Neural cell (in vitro differentiated cells): ENCODE measurements around the gene ITGAD. TPM values are rescaled to one million over a fixed set of nuclear protein-coding genes. Genes with fewer than 3 reads are reported as not detected.

Experiments
- H2AFZ ChIP-seq: fragments of 200-600, 300-800 bp; sonication (generic), shearing (Covaris generic); 2 replicates; pipeline ENCODE4 v1.6.0; 2014; ENCODE audit warnings: low read depth, mild to moderate bottlenecking, antibody characterized with exemption, low read length, moderate library complexity
- H3F3A ChIP-seq: fragments of 200-600 bp; shearing (Covaris generic); 2 replicates; pipeline ENCODE4 v1.6.1; 2016; ENCODE audit warnings: mild to moderate bottlenecking, moderate library complexity, mixed read lengths, antibody characterized with exemption, low read length; ENCODE audit not compliant: insufficient read depth, poor library complexity, severe bottlenecking
- H3K27ac ChIP-seq: fragments of 200-600, 300-800 bp; sonication (generic), shearing (Covaris generic); 2 replicates; pipeline ENCODE4 v1.5.1; 2014; ENCODE audit warnings: mild to moderate bottlenecking, low read length, moderate library complexity
- H3K27me3 ChIP-seq: fragments of 300-800, 200-600 bp; sonication (generic), shearing (Covaris generic); 2 replicates; pipeline ENCODE4 v1.6.0; 2014; ENCODE audit warnings: mild to moderate bottlenecking, low read depth, low read length, moderate library complexity; ENCODE audit not compliant: insufficient read depth
- H3K36me3 ChIP-seq: fragments of 300-800, 200-600 bp; sonication (generic), shearing (Covaris generic); 2 replicates; pipeline ENCODE4 v1.5.1; 2014; ENCODE audit warnings: mild to moderate bottlenecking, antibody characterized with exemption, low read length, moderate library complexity; ENCODE audit not compliant: insufficient read depth
- H3K4me2 ChIP-seq: fragments of 300-800, 200-600 bp; sonication (generic), shearing (Covaris generic); 2 replicates; pipeline ENCODE4 v1.6.0; 2014; ENCODE audit warnings: mild to moderate bottlenecking, low read length
- H3K4me3 ChIP-seq: fragments of 300-800, 200-600 bp; sonication (generic), shearing (Covaris generic); 2 replicates; pipeline ENCODE4 v1.5.1; 2014; ENCODE audit warnings: mild to moderate bottlenecking, low read length, moderate library complexity
- H3K79me2 ChIP-seq: fragments of 200-600 bp; shearing (Covaris generic); replicated peaks from 2 replicates; pipeline ENCODE4 v1.6.0; 2014; ENCODE audit warnings: mild to moderate bottlenecking, low read length, moderate library complexity; ENCODE audit not compliant: insufficient read depth
- H3K9ac ChIP-seq: fragments of 300-800, 200-600 bp; sonication (generic), shearing (Covaris generic); 2 replicates; pipeline ENCODE4 v1.6.1; 2016; ENCODE audit warnings: mild to moderate bottlenecking, low read length, mixed read lengths
- H3K9me2 ChIP-seq: fragments of 200-600 bp; shearing (Covaris generic); 2 replicates; pipeline ENCODE4 v1.6.1; 2016; ENCODE audit warnings: mild to moderate bottlenecking, low read length, mixed read lengths; ENCODE audit not compliant: insufficient read depth
- H3K9me3 ChIP-seq: fragments of 200-600, 300-800 bp; sonication (generic), shearing (Covaris generic); 2 replicates; pipeline ENCODE4 v1.6.1; 2016; ENCODE audit warnings: mild to moderate bottlenecking, mixed run types, low read length, moderate library complexity, mixed read lengths
- H4K20me1 ChIP-seq: fragments of 200-600 bp; shearing (Covaris generic); 2 replicates; pipeline ENCODE4 v1.6.1; 2016; ENCODE audit warnings: mild to moderate bottlenecking, mixed run types; ENCODE audit not compliant: insufficient read depth
- EP300 ChIP-seq: fragments of 450-650 bp; conservative IDR thresholded peaks from 2 replicates; pipeline ENCODE4 v1.6.1; 2014; ENCODE audit warnings: antibody characterized with exemption, mild to moderate bottlenecking, moderate library complexity; ENCODE audit not compliant: poor library complexity, severe bottlenecking
- EZH2 ChIP-seq: fragments of 200-600, 300-800 bp; shearing (Covaris generic), sonication (generic); IDR thresholded peaks from 2 replicates; pipeline ENCODE4 v1.6.1; 2014; ENCODE audit warnings: antibody characterized with exemption, low read length, borderline replicate concordance, mild to moderate bottlenecking; ENCODE audit not compliant: insufficient read depth, poor library complexity, severe bottlenecking
- MXI1 ChIP-seq: fragments of 450-650 bp; conservative IDR thresholded peaks from 2 replicates; pipeline ENCODE4 v1.6.1; 2014; ENCODE audit warnings: antibody characterized with exemption, mild to moderate bottlenecking; ENCODE audit not compliant: poor library complexity, severe bottlenecking
- POLR2AphosphoS5 ChIP-seq: IDR thresholded peaks from 2 replicates; pipeline ENCODE4 v1.6.1; 2012
- RAD21 ChIP-seq: fragments of 450-650 bp; conservative IDR thresholded peaks from 2 replicates; pipeline ENCODE4 v1.6.1; 2014; ENCODE audit warnings: antibody characterized with exemption, mild to moderate bottlenecking, moderate library complexity
- SMC3 ChIP-seq: fragments of 450-650 bp; conservative IDR thresholded peaks from 2 replicates; pipeline ENCODE4 v1.6.1; 2014; ENCODE audit warnings: antibody characterized with exemption, mild to moderate bottlenecking, moderate library complexity; ENCODE audit not compliant: poor library complexity
- TAF1 ChIP-seq: IDR thresholded peaks from 2 replicates; pipeline ENCODE4 v1.6.1; 2012; ENCODE audit warnings: low read depth
- polyA plus RNA-seq: library from polyadenylated mRNA; depleted of rRNA; stranded (reverse); fragments of >200 nt; gene quantifications from 2 replicates; pipeline ENCODE4 v1.2.3, GENCODE V29; 2014
- TF ChIP-seq, protein P1 (sequence below): IDR thresholded peaks from 2 replicates; pipeline ENCODE4 v1.6.1; 2012; ENCODE audit warnings: borderline replicate concordance
- TF ChIP-seq, protein P2 (sequence below): fragments of 450-650 bp; IDR thresholded peaks from 2 replicates; pipeline ENCODE4 v1.5.1; 2014; ENCODE audit warnings: antibody characterized with exemption, mild to moderate bottlenecking, moderate library complexity; ENCODE audit not compliant: poor library complexity, severe bottlenecking

Gene ITGAD
- polyA plus RNA-seq, 1 donor from 2014 or later, result not detected

DNA sequence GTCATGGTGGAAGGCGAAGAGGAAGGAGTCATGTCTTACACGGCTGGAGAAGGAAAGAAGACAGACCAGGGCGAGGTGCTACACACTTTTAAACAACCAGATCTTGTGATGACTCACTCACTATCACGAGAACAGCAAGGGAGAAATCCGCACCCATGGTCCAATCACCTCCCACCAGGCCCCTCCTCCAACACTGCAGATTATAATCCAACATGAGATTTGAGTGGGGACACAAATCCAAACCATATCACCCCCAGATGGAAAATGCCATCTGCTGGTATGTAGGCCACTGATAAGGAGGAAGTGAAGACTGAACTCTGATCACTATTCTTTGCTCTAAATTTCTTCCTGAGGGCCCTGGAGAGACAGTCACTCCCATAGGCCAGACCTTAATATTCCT is 45.7 kb upstream of the ITGAD start:
- Histone ChIP-seq H3K4me3 (no peak overlapping the region), H3K4me2 (no peak overlapping the region), H3K36me3 (no peaks in the 10 kb centered on the region), H3K27ac (no peak overlapping the region), H3K79me2 (no peaks in the 10 kb centered on the region), H3K27me3 (no peaks in the 10 kb centered on the region), H4K20me1 (no peaks in the 10 kb centered on the region), H3F3A (no peaks in the 10 kb centered on the region), H3K9me2 (no peaks in the 10 kb centered on the region), H3K9me3 (no peaks in the 10 kb centered on the region), H2AFZ (no peak overlapping the region), H3K9ac (no peak overlapping the region)
- TF ChIP-seq EZH2 (no peak), POLR2AphosphoS5 (no peak), SMC3 (no peak), RAD21 (no peak), EP300 (no peak), MXI1 (no peak), TAF1 (no peak)
- TF ChIP-seq, protein P1, sequence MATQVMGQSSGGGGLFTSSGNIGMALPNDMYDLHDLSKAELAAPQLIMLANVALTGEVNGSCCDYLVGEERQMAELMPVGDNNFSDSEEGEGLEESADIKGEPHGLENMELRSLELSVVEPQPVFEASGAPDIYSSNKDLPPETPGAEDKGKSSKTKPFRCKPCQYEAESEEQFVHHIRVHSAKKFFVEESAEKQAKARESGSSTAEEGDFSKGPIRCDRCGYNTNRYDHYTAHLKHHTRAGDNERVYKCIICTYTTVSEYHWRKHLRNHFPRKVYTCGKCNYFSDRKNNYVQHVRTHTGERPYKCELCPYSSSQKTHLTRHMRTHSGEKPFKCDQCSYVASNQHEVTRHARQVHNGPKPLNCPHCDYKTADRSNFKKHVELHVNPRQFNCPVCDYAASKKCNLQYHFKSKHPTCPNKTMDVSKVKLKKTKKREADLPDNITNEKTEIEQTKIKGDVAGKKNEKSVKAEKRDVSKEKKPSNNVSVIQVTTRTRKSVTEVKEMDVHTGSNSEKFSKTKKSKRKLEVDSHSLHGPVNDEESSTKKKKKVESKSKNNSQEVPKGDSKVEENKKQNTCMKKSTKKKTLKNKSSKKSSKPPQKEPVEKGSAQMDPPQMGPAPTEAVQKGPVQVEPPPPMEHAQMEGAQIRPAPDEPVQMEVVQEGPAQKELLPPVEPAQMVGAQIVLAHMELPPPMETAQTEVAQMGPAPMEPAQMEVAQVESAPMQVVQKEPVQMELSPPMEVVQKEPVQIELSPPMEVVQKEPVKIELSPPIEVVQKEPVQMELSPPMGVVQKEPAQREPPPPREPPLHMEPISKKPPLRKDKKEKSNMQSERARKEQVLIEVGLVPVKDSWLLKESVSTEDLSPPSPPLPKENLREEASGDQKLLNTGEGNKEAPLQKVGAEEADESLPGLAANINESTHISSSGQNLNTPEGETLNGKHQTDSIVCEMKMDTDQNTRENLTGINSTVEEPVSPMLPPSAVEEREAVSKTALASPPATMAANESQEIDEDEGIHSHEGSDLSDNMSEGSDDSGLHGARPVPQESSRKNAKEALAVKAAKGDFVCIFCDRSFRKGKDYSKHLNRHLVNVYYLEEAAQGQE, result no peak
- TF ChIP-seq, protein P2, sequence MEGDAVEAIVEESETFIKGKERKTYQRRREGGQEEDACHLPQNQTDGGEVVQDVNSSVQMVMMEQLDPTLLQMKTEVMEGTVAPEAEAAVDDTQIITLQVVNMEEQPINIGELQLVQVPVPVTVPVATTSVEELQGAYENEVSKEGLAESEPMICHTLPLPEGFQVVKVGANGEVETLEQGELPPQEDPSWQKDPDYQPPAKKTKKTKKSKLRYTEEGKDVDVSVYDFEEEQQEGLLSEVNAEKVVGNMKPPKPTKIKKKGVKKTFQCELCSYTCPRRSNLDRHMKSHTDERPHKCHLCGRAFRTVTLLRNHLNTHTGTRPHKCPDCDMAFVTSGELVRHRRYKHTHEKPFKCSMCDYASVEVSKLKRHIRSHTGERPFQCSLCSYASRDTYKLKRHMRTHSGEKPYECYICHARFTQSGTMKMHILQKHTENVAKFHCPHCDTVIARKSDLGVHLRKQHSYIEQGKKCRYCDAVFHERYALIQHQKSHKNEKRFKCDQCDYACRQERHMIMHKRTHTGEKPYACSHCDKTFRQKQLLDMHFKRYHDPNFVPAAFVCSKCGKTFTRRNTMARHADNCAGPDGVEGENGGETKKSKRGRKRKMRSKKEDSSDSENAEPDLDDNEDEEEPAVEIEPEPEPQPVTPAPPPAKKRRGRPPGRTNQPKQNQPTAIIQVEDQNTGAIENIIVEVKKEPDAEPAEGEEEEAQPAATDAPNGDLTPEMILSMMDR, result no peak

DNA sequence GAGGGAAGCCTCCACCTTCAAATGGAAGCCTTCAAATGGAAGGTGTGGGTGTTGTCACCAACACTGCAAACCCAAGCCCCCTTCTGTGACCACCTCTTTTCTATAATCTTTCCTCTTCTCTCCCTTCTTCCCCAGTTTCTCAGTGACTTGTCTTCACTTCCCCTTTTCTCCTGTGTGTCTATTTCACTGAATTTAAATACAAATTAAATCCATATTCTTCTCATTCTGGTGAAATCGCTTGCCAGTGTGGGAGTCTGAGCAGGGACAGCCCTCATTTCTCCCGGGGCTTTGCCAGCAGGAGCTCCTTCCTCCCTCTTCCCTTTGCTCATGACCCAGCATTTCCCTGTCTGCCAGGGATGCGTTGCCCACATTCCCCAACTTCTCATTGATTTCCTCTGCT is 44.6 kb upstream of the ITGAD start:
- Histone ChIP-seq H3K4me2 (no peak overlapping the region), H3K9me3 (no peaks in the 10 kb centered on the region), H3K27me3 (no peaks in the 10 kb centered on the region), H3K9me2 (no peaks in the 10 kb centered on the region), H2AFZ (no peak overlapping the region), H3K9ac (no peak overlapping the region), H3K4me3 (no peak overlapping the region), H4K20me1 (no peaks in the 10 kb centered on the region), H3K79me2 (no peaks in the 10 kb centered on the region), H3K36me3 (no peaks in the 10 kb centered on the region), H3K27ac (no peak overlapping the region), H3F3A (no peaks in the 10 kb centered on the region)
- no peak for TF ChIP-seq MXI1
- TF ChIP-seq POLR2AphosphoS5, result no peak
- TF ChIP-seq, protein P1, result no peak
- TF ChIP-seq TAF1, result no peak
- TF ChIP-seq, protein P2, result no peak
- no peak for TF ChIP-seq RAD21
- TF ChIP-seq EP300, result no peak
- no peak for TF ChIP-seq EZH2
- no peak for TF ChIP-seq SMC3
